ENCODE data around the gene WDR35.

GRCh38 chr2:19888831-19889230 lies 101.1 kb downstream of the WDR35 start:
- no peak for TF ChIP-seq CTCF (IDR thresholded peaks at IDR 0.05; ENCODE audit: low read length)
- no peak for TF ChIP-seq EZH2 (optimal IDR thresholded peaks at IDR 0.05; ENCODE audit: low read depth, low read length)
- TF ChIP-seq EZH2phosphoT487 (IDR thresholded peaks at IDR 0.05; ENCODE audit: low read length), result no peak

All from MM.1S (cell line).